IMR-90 (cell line): ENCODE results near the gene ZBED2. TPM values are rescaled to one million over a fixed set of nuclear protein-coding genes. Genes with fewer than 3 reads are reported as not detected.
A peak's percentile ranks its signal among the peaks of the same experiment; 100 is the strongest.

Experiments
- ATAC-seq: fragments of 200-7000 bp; cut with Tn5 transposase; 2 replicates; pipeline ENCODE4 v1.9.1; 2020; ENCODE audit warnings: low read depth, mild to moderate bottlenecking, moderate library complexity
- BruUV-seq: library from RNA; stranded (reverse); fragments of 400-500 nt; replicated peaks from 2 replicates; lab custom pipeline; 2021; lab: Mats Ljungman, UMichigan
- CTCF ChIA-PET: fragments of 300-600 bp; formaldehyde crosslinking; extraction: SDS; loops from one replicate; lab custom pipeline; 2021; ENCODE audit warnings: antibody characterized with exemption; lab: Yijun Ruan, JAX
- POLR2A ChIA-PET: fragments of 300-600 bp; sonication (Branson Sonifier 250); formaldehyde crosslinking; loops from one replicate; lab custom pipeline; 2022; ENCODE audit warnings: antibody characterized with exemption; ENCODE audit not compliant: unreplicated experiment; lab: Charles Lee
- DNase-seq: peaks from one replicate; pipeline ENCODE4 v3.0.0; 2013
- H2AFZ ChIP-seq: replicated peaks from 2 replicates; pipeline ENCODE3; 2013; ENCODE audit warnings: low read length, mild to moderate bottlenecking; ENCODE audit not compliant: poor library complexity
- H2AK5ac ChIP-seq: 2 replicates; pipeline ENCODE4 v1.6.1; 2013; ENCODE audit warnings: low read depth, low read length, inconsistent platforms
- H2AK9ac ChIP-seq: replicated peaks from 2 replicates; pipeline ENCODE3; 2013; ENCODE audit warnings: mild to moderate bottlenecking, low read depth, low read length, moderate library complexity; ENCODE audit not compliant: poor library complexity
- H2BK120ac ChIP-seq: 2 replicates; pipeline ENCODE4 v1.6.1; 2013; ENCODE audit warnings: low read depth, low read length, inconsistent platforms
- H2BK15ac ChIP-seq: 3 replicates; pipeline ENCODE4 v1.6.1; 2013; ENCODE audit warnings: low read depth, low read length, inconsistent platforms
- H2BK20ac ChIP-seq: 2 replicates; pipeline ENCODE4 v1.6.1; 2013; ENCODE audit warnings: low read depth, mild to moderate bottlenecking, inconsistent platforms, low read length, moderate library complexity
- H2BK5ac ChIP-seq: 2 replicates; pipeline ENCODE4 v1.6.1; 2013; ENCODE audit warnings: mild to moderate bottlenecking, low read depth, low read length, inconsistent platforms; ENCODE audit not compliant: poor library complexity, severe bottlenecking
- H3K14ac ChIP-seq: replicated peaks from 2 replicates; pipeline ENCODE4 v1.6.1; 2013; ENCODE audit warnings: low read depth, low read length, inconsistent platforms
- H3K18ac ChIP-seq: 2 replicates; pipeline ENCODE4 v1.6.1; 2013; ENCODE audit warnings: low read depth, low read length, control low read depth
- H3K23ac ChIP-seq: 2 replicates; pipeline ENCODE4 v1.6.1; 2013; ENCODE audit warnings: low read depth, low read length, inconsistent platforms
- H3K27ac ChIP-seq: 2 replicates; pipeline ENCODE4 v1.5.1; 2013; ENCODE audit warnings: mild to moderate bottlenecking, control low read depth, low read length; ENCODE audit not compliant: insufficient read depth
- H3K27me3 ChIP-seq: 2 replicates; pipeline ENCODE4 v1.6.1; 2013; ENCODE audit warnings: low read length; ENCODE audit not compliant: control insufficient read depth, insufficient read depth
- H3K36me3 ChIP-seq: 2 replicates; pipeline ENCODE4 v1.6.1; 2013; ENCODE audit warnings: low read length, mixed read lengths; ENCODE audit not compliant: control insufficient read depth, insufficient read depth
- H3K4ac ChIP-seq: 2 replicates; pipeline ENCODE4 v1.6.1; 2013; ENCODE audit warnings: low read depth, low read length, inconsistent platforms
- H3K4me1 ChIP-seq: 2 replicates; pipeline ENCODE4 v1.6.1; 2013; ENCODE audit warnings: low read length, mixed read lengths; ENCODE audit not compliant: control insufficient read depth, insufficient read depth
- H3K4me2 ChIP-seq: 2 replicates; pipeline ENCODE4 v1.6.1; 2013; ENCODE audit warnings: low read depth, mild to moderate bottlenecking, control low read depth, low read length, moderate library complexity
- H3K4me3 ChIP-seq: 2 replicates; pipeline ENCODE4 v1.5.1; 2013; ENCODE audit warnings: low read depth, mild to moderate bottlenecking, control low read depth, low read length, moderate library complexity; ENCODE audit not compliant: insufficient read depth
- H3K56ac ChIP-seq: 2 replicates; pipeline ENCODE4 v1.6.1; 2013; ENCODE audit warnings: low read length, inconsistent platforms; ENCODE audit not compliant: insufficient read depth; ENCODE audit errors: extremely low read depth
- H3K79me1 ChIP-seq, 2 experiments: 2 replicates each; pipeline ENCODE4 v1.6.1; 2013; ENCODE audit warnings: low read length in 2 of 2, inconsistent platforms in 1 of 2, low read depth in 1 of 2
- H3K9ac ChIP-seq: 2 replicates; pipeline ENCODE4 v1.6.1; 2013; ENCODE audit warnings: low read depth, low read length, control low read depth
- H3K9me1 ChIP-seq: 2 replicates; pipeline ENCODE4 v1.6.1; 2013; ENCODE audit warnings: low read length, inconsistent platforms; ENCODE audit not compliant: insufficient read depth
- H3K9me3 ChIP-seq: 2 replicates; pipeline ENCODE4 v1.6.1; 2013; ENCODE audit warnings: low read length; ENCODE audit not compliant: control insufficient read depth, insufficient read depth
- H4K20me1 ChIP-seq: 2 replicates; pipeline ENCODE4 v1.6.1; 2013; ENCODE audit warnings: low read length, inconsistent platforms; ENCODE audit not compliant: insufficient read depth
- H4K5ac ChIP-seq: 2 replicates; pipeline ENCODE4 v1.6.1; 2013; ENCODE audit warnings: mild to moderate bottlenecking, low read depth, low read length, control low read depth
- H4K8ac ChIP-seq, 2 experiments: 2 replicates each; pipeline ENCODE4 v1.6.1; 2013; ENCODE audit warnings: low read depth in 2 of 2, low read length in 2 of 2, control low read depth in 1 of 2, inconsistent platforms in 1 of 2
- H4K91ac ChIP-seq: 2 replicates; pipeline ENCODE4 v1.6.1; 2013; ENCODE audit warnings: low read depth, low read length, inconsistent platforms; ENCODE audit not compliant: insufficient read depth
- POLR2A ChIP-seq: IDR thresholded peaks from 2 replicates; pipeline ENCODE4 v1.6.1; 2012; ENCODE audit warnings: mild to moderate bottlenecking, low read depth, low read length
- WGBS, 2 experiments: methylation state at CpG; one replicate each; pipeline versions ENCODE4 v1.1.5 to v1.1.7; 2013; ENCODE audit warnings: missing lambda C conversion rate in 2 of 2; ENCODE audit not compliant: insufficient read length in 1 of 2; ENCODE audit errors: extremely low coverage in 2 of 2; 5-methylcytosine and 5-hydroxymethylcytosine counted together
- dilution Hi-C: fragments of 300-500 bp; cut with HindIII; formaldehyde crosslinking; loops from one replicate; pipeline ENCODE4 v1.14.3; 2018; ENCODE audit warnings: low sequenced_read_pairs; ENCODE audit not compliant: unreplicated experiment
- in situ Hi-C: fragments of 300-500 bp; cut with MboI; formaldehyde crosslinking; loops from 3 replicates; pipeline ENCODE4 v1.14.3; 2019; ENCODE audit warnings: low sequenced_read_pairs, inconsistent platforms, mixed read lengths
- intact Hi-C: fragments of 100-400 bp; cut with micrococcal nuclease; formaldehyde crosslinking; loops from 2 replicates; pipeline ENCODE4 v1.10.0; 2022
- polyA plus RNA-seq, 3 experiments: library from polyadenylated mRNA; depleted of rRNA; stranded (reverse); fragments of >200 nt; gene quantifications; 2 replicates each; pipeline ENCODE4 v1.2.3, GENCODE V29; 2012; ENCODE audit warnings: low replicate concordance in 1 of 3
- total RNA-seq: library from RNA; depleted of rRNA; stranded (reverse); fragments of >200 nt; gene quantifications from 2 replicates; pipeline ENCODE4 v1.2.3, GENCODE V29; 2012

The ZBED2 gene
- total and polyA plus RNA-seq, 2 of the 4 experiments (the other 2 are of a cell fraction): 0.51 to 0.72 TPM

- peak overlapping the region; percentile 72; the same call in 1 of the 2 replicates for H3K56ac ChIP-seq
- peak overlapping the region; percentile 99 for H2BK20ac ChIP-seq
- WGBS, 2 experiments: 89% methylated on average over 4 of the region's 9 CpGs; no CpG with 5 or more reads in 1 of the 2 experiments
- intact Hi-C loops (no loop called here), in situ Hi-C loops (loop anchor here (25.0 kb wide), 2 partner anchors 269 to 369 kb away; partner anchors contain the start of gene PHLDB2), dilution Hi-C loops (no loop called here)
- peak overlapping the region; percentile 39 for H2AFZ ChIP-seq
- peaks cover 24% of the 10 kb centered on the region for H3K4me1 ChIP-seq
- H2AK9ac ChIP-seq: peak overlapping the region; percentile 94
- peak overlapping the region; percentile 69 for H3K18ac ChIP-seq
- peak overlapping the region; percentile 56 for H4K5ac ChIP-seq
- H4K91ac ChIP-seq: peak overlapping the region; percentile 97
- H2AK5ac ChIP-seq: peak overlapping the region; percentile 94
- no peak overlapping the region for H3K4me2 ChIP-seq
- peaks cover 0 to 11% of the 10 kb centered on the region in 2 experiments; a peak in 2 of 4 replicates for H3K79me1 ChIP-seq
- no peak for DNase-seq
- no peak for ATAC-seq
- no peaks in the 10 kb centered on the region for H3K36me3 ChIP-seq
- peak overlapping the region; percentile 93 for H3K4ac ChIP-seq
- H2BK5ac ChIP-seq: peak overlapping the region; percentile 97
- BruUV-seq: no TSS peak
- H3K9me3 ChIP-seq: no peaks in the 10 kb centered on the region
- no peak for TF ChIP-seq POLR2A
- peak overlapping the region; percentile 58 to 87 for H4K8ac ChIP-seq
- ChIA-PET POLR2A (no interaction called here), CTCF (interaction anchor here (1.7 kb wide), 1 partner anchor 11 kb away, joined by 4 read pairs; no protein-coding TSS in a partner anchor)
- peak overlapping the region; percentile 82 for H3K23ac ChIP-seq
- peak overlapping the region; percentile 96 for H2BK15ac ChIP-seq
- H3K4me3 ChIP-seq: no peak overlapping the region
- H3K27ac ChIP-seq: peak overlapping the region; percentile 24
- H4K20me1 ChIP-seq: no peaks in the 10 kb centered on the region
- H3K9me1 ChIP-seq: peaks cover 30% of the 10 kb centered on the region
- no peak overlapping the region for H3K9ac ChIP-seq
- no peaks in the 10 kb centered on the region for H3K27me3 ChIP-seq
- H2BK120ac ChIP-seq: peak overlapping the region; percentile 99
- peak overlapping the region; percentile 91 for H3K14ac ChIP-seq
Observed at GRCh38 chr3:111593666-111594065, 1.5 kb downstream of the ZBED2 start.
